HEK293 (cell line): Measurements from ENCODE around the gene STK4.

Source experiments
- CTCF ChIA-PET: fragments of 350-600 bp; formaldehyde crosslinking; extraction: SDS; loops from one replicate; lab custom pipeline; 2021; ENCODE audit warnings: antibody characterized with exemption; lab: Yijun Ruan, JAX
- POLR2A ChIA-PET: fragments of 300-600 bp; formaldehyde crosslinking; extraction: SDS; loops from one replicate; lab custom pipeline; 2020; ENCODE audit warnings: antibody characterized with exemption, inconsistent platforms; lab: Yijun Ruan, JAX
- H3K27ac ChIP-seq: fragments of 200-500 bp; sonication (Bioruptor generic); 2 replicates; pipeline ENCODE4 v1.5.1; 2014; ENCODE audit warnings: low read depth, low read length, control low read depth, inconsistent platforms; ENCODE audit errors: extremely low read depth
- H3K36me3 ChIP-seq, 2 experiments: fragments of 200-500 bp in 1 of 2; sonication (Bioruptor generic) in 1 of 2; 1 replicate in 1 of 2; 2 replicates in 1 of 2; pipeline ENCODE4 v1.5.1; 2014 to 2017; ENCODE audit warnings: inconsistent platforms in 2 of 2, low read length in 2 of 2; ENCODE audit not compliant: control insufficient read depth in 2 of 2, insufficient read depth in 1 of 2
- H3K4me1 ChIP-seq: fragments of 200-500 bp; sonication (Bioruptor generic); 2 replicates; pipeline ENCODE4 v1.5.1; 2014; ENCODE audit warnings: mild to moderate bottlenecking, low read length, inconsistent platforms; ENCODE audit not compliant: control insufficient read depth, insufficient read depth
- H3K4me3 ChIP-seq: 2 replicates; pipeline ENCODE4 v1.5.1; 2011; ENCODE audit warnings: low read depth, mild to moderate bottlenecking, control low read depth, low read length, moderate library complexity
- H3K9me3 ChIP-seq: fragments of 200-500 bp; sonication (Bioruptor generic); 2 replicates; pipeline ENCODE4 v1.5.1; 2014; ENCODE audit warnings: low read depth, low read length, inconsistent platforms; ENCODE audit not compliant: control insufficient read depth, insufficient read depth
- BCL11A ChIP-seq: fragments of 450-650 bp; formaldehyde crosslinking; IDR thresholded peaks from 2 replicates; pipeline ENCODE4 v1.5.1; 2016; ENCODE audit warnings: low read depth, missing biosample characterization, missing genetic modification characterization
- FEZF1 ChIP-seq: fragments of 450-650 bp; formaldehyde crosslinking; IDR thresholded peaks from 2 replicates; pipeline ENCODE4 v1.5.1; 2016; ENCODE audit warnings: missing biosample characterization, missing genetic modification characterization
- KLF10 ChIP-seq: fragments of 450-650 bp; IDR thresholded peaks from 2 replicates; pipeline ENCODE4 v1.5.1; 2018; ENCODE audit warnings: missing biosample characterization, mild to moderate bottlenecking, missing genetic modification characterization
- YY1 ChIP-seq: fragments of 450-650 bp; formaldehyde crosslinking; IDR thresholded peaks from 2 replicates; pipeline ENCODE4 v1.5.1; 2018; ENCODE audit warnings: missing biosample characterization, missing genetic modification characterization
- ZBTB17 ChIP-seq: fragments of 450-650 bp; formaldehyde crosslinking; IDR thresholded peaks from 2 replicates; pipeline ENCODE4 v1.5.1; 2016; ENCODE audit warnings: missing biosample characterization, missing genetic modification characterization
- ZNF112 ChIP-seq: fragments of 450-650 bp; formaldehyde crosslinking; IDR thresholded peaks from 2 replicates; pipeline ENCODE4 v1.5.0; 2017; ENCODE audit warnings: missing biosample characterization, missing genetic modification characterization
- ZNF146 ChIP-seq: fragments of 450-650 bp; formaldehyde crosslinking; IDR thresholded peaks from 2 replicates; pipeline ENCODE4 v1.5.1; 2016; ENCODE audit warnings: missing biosample characterization, missing genetic modification characterization
- ZNF2 ChIP-seq: fragments of 450-650 bp; formaldehyde crosslinking; IDR thresholded peaks from 2 replicates; pipeline ENCODE4 v1.5.1; 2016; ENCODE audit warnings: missing biosample characterization, missing genetic modification characterization
- ZNF266 ChIP-seq: fragments of 450-650 bp; formaldehyde crosslinking; IDR thresholded peaks from 2 replicates; pipeline ENCODE4 v1.5.1; 2016; ENCODE audit warnings: missing biosample characterization, missing genetic modification characterization, low read depth
- ZNF311 ChIP-seq: fragments of 450-650 bp; formaldehyde crosslinking; IDR thresholded peaks from 2 replicates; pipeline ENCODE4 v1.5.1; 2017; ENCODE audit warnings: missing biosample characterization, missing genetic modification characterization, borderline replicate concordance
- ZNF324 ChIP-seq: fragments of 450-650 bp; formaldehyde crosslinking; IDR thresholded peaks from 2 replicates; pipeline ENCODE4 v1.5.1; 2016; ENCODE audit warnings: missing biosample characterization, missing genetic modification characterization
- ZNF350 ChIP-seq: fragments of 450-650 bp; formaldehyde crosslinking; IDR thresholded peaks from 2 replicates; pipeline ENCODE4 v1.5.0; 2017; ENCODE audit warnings: missing biosample characterization, mild to moderate bottlenecking, missing genetic modification characterization
- ZNF514 ChIP-seq: fragments of 450-650 bp; formaldehyde crosslinking; IDR thresholded peaks from 2 replicates; pipeline ENCODE4 v1.5.1; 2016; ENCODE audit warnings: missing biosample characterization, missing genetic modification characterization
- ZNF571 ChIP-seq: fragments of 450-650 bp; formaldehyde crosslinking; IDR thresholded peaks from 2 replicates; pipeline ENCODE4 v1.5.0; 2017; ENCODE audit warnings: missing biosample characterization, missing genetic modification characterization
- ZNF596 ChIP-seq: fragments of 450-650 bp; IDR thresholded peaks from 2 replicates; pipeline ENCODE4 v1.5.0; 2018; ENCODE audit warnings: missing biosample characterization, mild to moderate bottlenecking, missing genetic modification characterization, moderate library complexity
- ZNF629 ChIP-seq: fragments of 450-650 bp; formaldehyde crosslinking; IDR thresholded peaks from 2 replicates; pipeline ENCODE4 v1.5.1; 2017; ENCODE audit warnings: missing biosample characterization, missing genetic modification characterization
- ZNF660 ChIP-seq: fragments of 450-650 bp; IDR thresholded peaks from 2 replicates; pipeline ENCODE4 v1.5.1; 2018; ENCODE audit warnings: missing biosample characterization, mild to moderate bottlenecking, missing genetic modification characterization
- ZNF830 ChIP-seq: fragments of 450-650 bp; IDR thresholded peaks from 2 replicates; pipeline ENCODE4 v1.5.0; 2018; ENCODE audit warnings: missing biosample characterization, missing genetic modification characterization, low read depth, mild to moderate bottlenecking, moderate library complexity
- TF ChIP-seq, protein P1 (sequence below): fragments of 450-650 bp; formaldehyde crosslinking; IDR thresholded peaks from 2 replicates; pipeline ENCODE4 v1.5.1; 2016; ENCODE audit warnings: missing biosample characterization, missing genetic modification characterization
- TF ChIP-seq, protein P2 (sequence below): fragments of 450-650 bp; formaldehyde crosslinking; IDR thresholded peaks from 2 replicates; pipeline ENCODE4 v1.5.1; 2017; ENCODE audit warnings: missing biosample characterization, mild to moderate bottlenecking, missing genetic modification characterization, moderate library complexity
- TF ChIP-seq, protein P3 (sequence below): fragments of 450-650 bp; formaldehyde crosslinking; IDR thresholded peaks from 2 replicates; pipeline ENCODE4 v1.5.1; 2017; ENCODE audit warnings: missing biosample characterization, missing genetic modification characterization
- TF ChIP-seq, protein P4 (sequence below): fragments of 450-650 bp; formaldehyde crosslinking; IDR thresholded peaks from 2 replicates; pipeline ENCODE4 v1.5.1; 2016; ENCODE audit warnings: missing biosample characterization, missing genetic modification characterization

The STK4 gene

GRCh38 chr20:45058168-45058850, 92.0 kb downstream of the STK4 start:
- CTCF ChIA-PET, result interaction anchor here (0.6 to 1.0 kb wide), 3 partner anchors 14 to 104 kb away, joined by 3 to 6 read pairs (median 3); no protein-coding TSS in a partner anchor

GRCh38 chr20:45059022-45059728, 92.9 kb downstream of the STK4 start:
- Histone ChIP-seq H3K4me1 (no peaks in the 10 kb centered on the region), H3K9me3 (no peaks in the 10 kb centered on the region), H3K27ac (no peak overlapping the region), H3K36me3 (peaks cover 0 to 11% of the 10 kb centered on the region in 2 experiments; a peak in 1 of 3 replicates), H3K4me3 (no peak overlapping the region)
- ChIA-PET CTCF (interaction anchor here (0.9 to 1.2 kb wide), 2 partner anchors 15 to 37 kb away, joined by 3 to 4 read pairs; no protein-coding TSS in a partner anchor), POLR2A (no interaction called here)
- TF ChIP-seq ZNF324 (no peak), ZNF660 (no peak), ZBTB17 (tag by site-specific recombination) (no peak), FEZF1 (tag by site-specific recombination) (no peak), ZNF830 (tag by site-specific recombination) (no peak)
- TF ChIP-seq, all 188 proteins: peak for 0

More at GRCh38 chr20:45058168-45058850, 92.0 kb downstream of the STK4 start:
- Histone ChIP-seq H3K27ac (no peak overlapping the region), H3K4me1 (no peaks in the 10 kb centered on the region), H3K9me3 (no peaks in the 10 kb centered on the region), H3K36me3 (peaks cover 0 to 18% of the 10 kb centered on the region in 2 experiments; a peak in 1 of 3 replicates), H3K4me3 (no peak overlapping the region)
- POLR2A ChIA-PET, result no interaction called here
- no peak for TF ChIP-seq BCL11A (tag by site-specific recombination)
- TF ChIP-seq, protein P1, sequence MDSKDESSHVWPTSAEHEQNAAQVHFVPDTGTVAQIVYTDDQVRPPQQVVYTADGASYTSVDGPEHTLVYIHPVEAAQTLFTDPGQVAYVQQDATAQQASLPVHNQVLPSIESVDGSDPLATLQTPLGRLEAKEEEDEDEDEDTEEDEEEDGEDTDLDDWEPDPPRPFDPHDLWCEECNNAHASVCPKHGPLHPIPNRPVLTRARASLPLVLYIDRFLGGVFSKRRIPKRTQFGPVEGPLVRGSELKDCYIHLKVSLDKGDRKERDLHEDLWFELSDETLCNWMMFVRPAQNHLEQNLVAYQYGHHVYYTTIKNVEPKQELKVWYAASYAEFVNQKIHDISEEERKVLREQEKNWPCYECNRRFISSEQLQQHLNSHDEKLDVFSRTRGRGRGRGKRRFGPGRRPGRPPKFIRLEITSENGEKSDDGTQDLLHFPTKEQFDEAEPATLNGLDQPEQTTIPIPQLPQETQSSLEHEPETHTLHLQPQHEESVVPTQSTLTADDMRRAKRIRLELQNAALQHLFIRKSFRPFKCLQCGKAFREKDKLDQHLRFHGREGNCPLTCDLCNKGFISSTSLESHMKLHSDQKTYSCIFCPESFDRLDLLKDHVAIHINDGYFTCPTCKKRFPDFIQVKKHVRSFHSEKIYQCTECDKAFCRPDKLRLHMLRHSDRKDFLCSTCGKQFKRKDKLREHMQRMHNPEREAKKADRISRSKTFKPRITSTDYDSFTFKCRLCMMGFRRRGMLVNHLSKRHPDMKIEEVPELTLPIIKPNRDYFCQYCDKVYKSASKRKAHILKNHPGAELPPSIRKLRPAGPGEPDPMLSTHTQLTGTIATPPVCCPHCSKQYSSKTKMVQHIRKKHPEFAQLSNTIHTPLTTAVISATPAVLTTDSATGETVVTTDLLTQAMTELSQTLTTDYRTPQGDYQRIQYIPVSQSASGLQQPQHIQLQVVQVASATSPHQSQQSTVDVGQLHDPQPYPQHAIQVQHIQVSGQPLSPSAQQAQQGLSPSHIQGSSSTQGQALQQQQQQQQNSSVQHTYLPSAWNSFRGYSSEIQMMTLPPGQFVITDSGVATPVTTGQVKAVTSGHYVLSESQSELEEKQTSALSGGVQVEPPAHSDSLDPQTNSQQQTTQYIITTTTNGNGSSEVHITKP (tag by site-specific recombination), result no peak

DNA sequence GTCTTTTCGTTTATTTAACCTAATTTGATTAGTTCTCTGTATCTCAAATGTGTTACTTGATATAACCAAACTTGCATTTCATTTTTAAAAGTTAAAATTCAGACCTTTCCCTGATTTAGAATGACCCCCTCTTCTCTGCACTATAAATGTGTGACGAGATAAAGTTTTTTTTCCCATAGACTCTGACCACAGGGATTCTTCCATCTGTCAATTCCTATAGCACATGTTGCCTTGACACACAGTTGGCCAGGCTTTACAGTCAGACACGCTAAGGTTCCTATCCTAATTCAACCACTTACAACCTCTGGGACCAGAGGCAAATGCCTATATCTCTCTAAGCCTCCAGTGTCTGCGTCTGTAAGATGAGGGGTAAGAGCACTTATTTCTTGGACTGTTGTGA, 94.0 kb downstream of the STK4 start:
- CTCF ChIA-PET, result interaction anchor here (1.2 kb wide), 1 partner anchor 36 kb away, joined by 4 read pairs; no protein-coding TSS in a partner anchor
- Histone ChIP-seq H3K27ac (no peak overlapping the region), H3K4me1 (no peaks in the 10 kb centered on the region), H3K4me3 (no peak overlapping the region), H3K36me3 (peaks cover 0 to 11% of the 10 kb centered on the region in 2 experiments; a peak in 1 of 3 replicates), H3K9me3 (no peaks in the 10 kb centered on the region)
- POLR2A ChIA-PET, result no interaction called here
- TF ChIP-seq ZNF629, result no peak
- TF ChIP-seq ZNF514 (tag by site-specific recombination), result no peak
- TF ChIP-seq ZNF350 (tag by site-specific recombination), result no peak
- no peak for TF ChIP-seq ZNF2
- TF ChIP-seq ZNF112 (tag by site-specific recombination), result no peak
- TF ChIP-seq, protein P2, sequence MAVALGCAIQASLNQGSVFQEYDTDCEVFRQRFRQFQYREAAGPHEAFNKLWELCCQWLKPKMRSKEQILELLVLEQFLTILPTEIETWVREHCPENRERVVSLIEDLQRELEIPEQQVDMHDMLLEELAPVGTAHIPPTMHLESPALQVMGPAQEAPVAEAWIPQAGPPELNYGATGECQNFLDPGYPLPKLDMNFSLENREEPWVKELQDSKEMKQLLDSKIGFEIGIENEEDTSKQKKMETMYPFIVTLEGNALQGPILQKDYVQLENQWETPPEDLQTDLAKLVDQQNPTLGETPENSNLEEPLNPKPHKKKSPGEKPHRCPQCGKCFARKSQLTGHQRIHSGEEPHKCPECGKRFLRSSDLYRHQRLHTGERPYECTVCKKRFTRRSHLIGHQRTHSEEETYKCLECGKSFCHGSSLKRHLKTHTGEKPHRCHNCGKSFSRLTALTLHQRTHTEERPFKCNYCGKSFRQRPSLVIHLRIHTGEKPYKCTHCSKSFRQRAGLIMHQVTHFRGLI, result no peak
- no peak for TF ChIP-seq ZNF596
- TF ChIP-seq KLF10 (tag by site-specific recombination), result no peak
- TF ChIP-seq, protein P3, sequence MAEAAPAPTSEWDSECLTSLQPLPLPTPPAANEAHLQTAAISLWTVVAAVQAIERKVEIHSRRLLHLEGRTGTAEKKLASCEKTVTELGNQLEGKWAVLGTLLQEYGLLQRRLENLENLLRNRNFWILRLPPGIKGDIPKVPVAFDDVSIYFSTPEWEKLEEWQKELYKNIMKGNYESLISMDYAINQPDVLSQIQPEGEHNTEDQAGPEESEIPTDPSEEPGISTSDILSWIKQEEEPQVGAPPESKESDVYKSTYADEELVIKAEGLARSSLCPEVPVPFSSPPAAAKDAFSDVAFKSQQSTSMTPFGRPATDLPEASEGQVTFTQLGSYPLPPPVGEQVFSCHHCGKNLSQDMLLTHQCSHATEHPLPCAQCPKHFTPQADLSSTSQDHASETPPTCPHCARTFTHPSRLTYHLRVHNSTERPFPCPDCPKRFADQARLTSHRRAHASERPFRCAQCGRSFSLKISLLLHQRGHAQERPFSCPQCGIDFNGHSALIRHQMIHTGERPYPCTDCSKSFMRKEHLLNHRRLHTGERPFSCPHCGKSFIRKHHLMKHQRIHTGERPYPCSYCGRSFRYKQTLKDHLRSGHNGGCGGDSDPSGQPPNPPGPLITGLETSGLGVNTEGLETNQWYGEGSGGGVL (tag by site-specific recombination), result no peak
- no peak for TF ChIP-seq ZNF311 (tag by site-specific recombination)
- no peak for TF ChIP-seq ZNF266
- no peak for TF ChIP-seq ZNF571 (tag by site-specific recombination)
- TF ChIP-seq, protein P4, sequence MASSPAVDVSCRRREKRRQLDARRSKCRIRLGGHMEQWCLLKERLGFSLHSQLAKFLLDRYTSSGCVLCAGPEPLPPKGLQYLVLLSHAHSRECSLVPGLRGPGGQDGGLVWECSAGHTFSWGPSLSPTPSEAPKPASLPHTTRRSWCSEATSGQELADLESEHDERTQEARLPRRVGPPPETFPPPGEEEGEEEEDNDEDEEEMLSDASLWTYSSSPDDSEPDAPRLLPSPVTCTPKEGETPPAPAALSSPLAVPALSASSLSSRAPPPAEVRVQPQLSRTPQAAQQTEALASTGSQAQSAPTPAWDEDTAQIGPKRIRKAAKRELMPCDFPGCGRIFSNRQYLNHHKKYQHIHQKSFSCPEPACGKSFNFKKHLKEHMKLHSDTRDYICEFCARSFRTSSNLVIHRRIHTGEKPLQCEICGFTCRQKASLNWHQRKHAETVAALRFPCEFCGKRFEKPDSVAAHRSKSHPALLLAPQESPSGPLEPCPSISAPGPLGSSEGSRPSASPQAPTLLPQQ (tag by site-specific recombination), result no peak
- no peak for TF ChIP-seq YY1
- TF ChIP-seq ZNF146, result no peak
